HepG2 (cell line): Measurements from ENCODE around the gene HAP1. TPM values are rescaled to one million over a fixed set of nuclear protein-coding genes. Genes with fewer than 3 reads are reported as not detected.

Experiments
- GATA4 ChIP-seq: sonication (generic); IDR thresholded peaks from 2 replicates; pipeline ENCODE4 v1.6.1; 2016; ENCODE audit warnings: antibody characterized with exemption, low read depth, borderline replicate concordance
- HDAC1 ChIP-seq: sonication (generic); formaldehyde crosslinking; IDR thresholded peaks from 2 replicates; pipeline ENCODE4 v1.5.1; 2020; ENCODE audit warnings: mild to moderate bottlenecking, missing genetic modification reagents
- HMG20A ChIP-seq: IDR thresholded peaks from 2 replicates; pipeline ENCODE4 v1.6.1; 2016; ENCODE audit warnings: borderline replicate concordance
- IRF2 ChIP-seq: IDR thresholded peaks from 2 replicates; pipeline ENCODE4 v1.6.1; 2018; ENCODE audit warnings: missing genetic modification reagents, missing compliant biosample characterization
- KAT7 ChIP-seq: IDR thresholded peaks from 2 replicates; pipeline ENCODE4 v1.6.1; 2018; ENCODE audit warnings: borderline replicate concordance, missing compliant biosample characterization
- MTA1 ChIP-seq: sonication (generic); formaldehyde crosslinking; IDR thresholded peaks from 2 replicates; pipeline ENCODE4 v1.4.0; 2020; ENCODE audit warnings: missing genetic modification reagents, mild to moderate bottlenecking, borderline replicate concordance
- NCOR1 ChIP-seq: fragments of 200-600 bp; sonication (generic); IDR thresholded peaks from 2 replicates; pipeline ENCODE4 v1.7.0; 2017; ENCODE audit warnings: antibody characterized with exemption, low read length, borderline replicate concordance
- NR3C1 ChIP-seq: sonication (generic); formaldehyde crosslinking; IDR thresholded peaks from 2 replicates; pipeline ENCODE4 v1.4.0; 2020; ENCODE audit warnings: missing genetic modification reagents
- PCBP2 ChIP-seq: fragments of 200-400 bp; formaldehyde crosslinking; optimal IDR thresholded peaks from 2 replicates; pipeline ENCODE3; 2018; ENCODE audit warnings: low read length, low read depth; ENCODE audit not compliant: poor library complexity, severe bottlenecking
- PHF8 ChIP-seq: sonication (generic); formaldehyde crosslinking; IDR thresholded peaks from 2 replicates; pipeline ENCODE4 v1.5.0; 2020; ENCODE audit warnings: missing genetic modification reagents
- PITX1 ChIP-seq: sonication (generic); formaldehyde crosslinking; IDR thresholded peaks from 2 replicates; pipeline ENCODE4 v1.5.1; 2020; ENCODE audit warnings: mild to moderate bottlenecking, missing genetic modification reagents
- RAD21 ChIP-seq: fragments of 450-650 bp; formaldehyde crosslinking; IDR thresholded peaks from 2 replicates; pipeline ENCODE4 v1.5.0; 2020; ENCODE audit warnings: mild to moderate bottlenecking
- RBAK ChIP-seq: sonication (generic); formaldehyde crosslinking; IDR thresholded peaks from 2 replicates; pipeline ENCODE4 v1.5.1; 2020; ENCODE audit warnings: mild to moderate bottlenecking, missing genetic modification reagents
- SKI ChIP-seq: fragments of 450-650 bp; IDR thresholded peaks from one replicate; pipeline ENCODE4 v1.6.1; 2018; ENCODE audit warnings: mild to moderate bottlenecking; ENCODE audit not compliant: partially characterized antibody
- SMARCE1 ChIP-seq: fragments of 450-650 bp; IDR thresholded peaks from 2 replicates; pipeline ENCODE4 v1.6.1; 2017; ENCODE audit warnings: borderline replicate concordance
- SOX13 ChIP-seq, 3 experiments: fragments of 450-650 bp in 1 of 3; sonication (generic) in 1 of 3; formaldehyde crosslinking in 1 of 3; IDR thresholded peaks in 2 of 3; conservative IDR thresholded peaks in 1 of 3; 2 replicates each; pipeline versions ENCODE4 v1.5.0 to v1.6.1; 2016 to 2020; ENCODE audit warnings: antibody characterized with exemption in 1 of 3, mild to moderate bottlenecking in 1 of 3, missing compliant biosample characterization in 1 of 3, missing genetic modification reagents in 1 of 3, moderate library complexity in 1 of 3
- SRSF1 ChIP-seq: fragments of 200-400 bp; formaldehyde crosslinking; optimal IDR thresholded peaks from 2 replicates; pipeline ENCODE3; 2017; ENCODE audit warnings: mild to moderate bottlenecking, low read depth, low read length, moderate library complexity
- TARDBP ChIP-seq: sonication (generic); formaldehyde crosslinking; IDR thresholded peaks from 2 replicates; pipeline ENCODE4 v1.8.0; 2022; ENCODE audit warnings: mild to moderate bottlenecking, missing genetic modification reagents
- THYN1 ChIP-seq: sonication (generic); formaldehyde crosslinking; IDR thresholded peaks from 2 replicates; pipeline ENCODE4 v1.8.1; 2023; ENCODE audit warnings: low read depth, mild to moderate bottlenecking, moderate library complexity, missing genetic modification reagents, borderline replicate concordance
- TOE1 ChIP-seq: sonication (generic); formaldehyde crosslinking; IDR thresholded peaks from 2 replicates; pipeline ENCODE4 v1.4.0; 2020; ENCODE audit warnings: mild to moderate bottlenecking, missing genetic modification reagents
- YEATS4 ChIP-seq: sonication (generic); formaldehyde crosslinking; IDR thresholded peaks from 2 replicates; pipeline ENCODE4 v1.4.0; 2020; ENCODE audit warnings: missing genetic modification reagents, borderline replicate concordance
- ZEB1 ChIP-seq: IDR thresholded peaks from 2 replicates; pipeline ENCODE4 v1.6.1; 2012; ENCODE audit warnings: mild to moderate bottlenecking, low read depth, inconsistent platforms; ENCODE audit not compliant: insufficient replicate concordance
- ZNF136 ChIP-seq: sonication (generic); formaldehyde crosslinking; IDR thresholded peaks from 2 replicates; pipeline ENCODE4 v1.8.1; 2022; ENCODE audit warnings: low read depth, mild to moderate bottlenecking, moderate library complexity, missing genetic modification reagents
- ZNF256 ChIP-seq: sonication (generic); formaldehyde crosslinking; conservative IDR thresholded peaks from 2 replicates; pipeline ENCODE4 v1.4.0; 2020; ENCODE audit warnings: missing genetic modification reagents
- ZNF607 ChIP-seq: sonication (generic); formaldehyde crosslinking; IDR thresholded peaks from 2 replicates; pipeline ENCODE4 v1.5.1; 2020; ENCODE audit warnings: missing genetic modification reagents, mild to moderate bottlenecking, borderline replicate concordance
- ZNF619 ChIP-seq: sonication (generic); formaldehyde crosslinking; IDR thresholded peaks from 2 replicates; pipeline ENCODE4 v1.4.0; 2020; ENCODE audit warnings: mild to moderate bottlenecking, missing genetic modification reagents
- ZNF766 ChIP-seq: sonication (generic); formaldehyde crosslinking; IDR thresholded peaks from 2 replicates; pipeline ENCODE4 v1.5.0; 2020; ENCODE audit warnings: missing genetic modification reagents, borderline replicate concordance
- ZNF772 ChIP-seq: sonication (generic); formaldehyde crosslinking; IDR thresholded peaks from 2 replicates; pipeline ENCODE4 v1.5.0; 2020; ENCODE audit warnings: mild to moderate bottlenecking, missing genetic modification reagents
- polyA plus RNA-seq, 8 experiments: library from polyadenylated mRNA; depleted of rRNA in 3 of 8; stranded (reverse) in 7 of 8; unstranded in 1 of 8; fragments of >200 nt; fragmentation: Illumina TruSeq in 4 of 8; extraction: Trizol in 4 of 8; gene quantifications; 2 replicates each; pipeline versions ENCODE4 v1.2.1 to v1.2.3, GENCODE V29; 2011 to 2016; ENCODE audit warnings: low read depth in 4 of 8, missing spikeins in 1 of 8, mixed read lengths in 1 of 8; ENCODE audit not compliant: insufficient read depth in 1 of 8
- total RNA-seq, 5 experiments: library from RNA; depleted of rRNA; stranded (reverse); fragments of >200 nt; fragmentation: Illumina TruSeq; extraction: Trizol; gene quantifications; 2 replicates each; pipeline ENCODE4 v1.2.3, GENCODE V29; 2016; ENCODE audit warnings: low read depth in 1 of 5
- TF ChIP-seq, protein P1 (sequence below): sonication (generic); formaldehyde crosslinking; IDR thresholded peaks from 2 replicates; pipeline ENCODE4 v1.4.0; 2020; ENCODE audit warnings: mild to moderate bottlenecking, missing genetic modification reagents
- TF ChIP-seq, protein P2 (sequence below): sonication (generic); formaldehyde crosslinking; IDR thresholded peaks from 2 replicates; pipeline ENCODE4 v1.5.1; 2020; ENCODE audit warnings: missing genetic modification reagents, mild to moderate bottlenecking, borderline replicate concordance
- TF ChIP-seq, protein P3 (sequence below): IDR thresholded peaks from 2 replicates; pipeline ENCODE4 v1.6.1; 2016; ENCODE audit warnings: low read depth, borderline replicate concordance

Gene HAP1
- total and polyA plus RNA-seq, 2 of the 13 experiments (the other 11 are each of a cell fraction or from before 2014, with no cell fraction given), result 0.07 TPM

DNA sequence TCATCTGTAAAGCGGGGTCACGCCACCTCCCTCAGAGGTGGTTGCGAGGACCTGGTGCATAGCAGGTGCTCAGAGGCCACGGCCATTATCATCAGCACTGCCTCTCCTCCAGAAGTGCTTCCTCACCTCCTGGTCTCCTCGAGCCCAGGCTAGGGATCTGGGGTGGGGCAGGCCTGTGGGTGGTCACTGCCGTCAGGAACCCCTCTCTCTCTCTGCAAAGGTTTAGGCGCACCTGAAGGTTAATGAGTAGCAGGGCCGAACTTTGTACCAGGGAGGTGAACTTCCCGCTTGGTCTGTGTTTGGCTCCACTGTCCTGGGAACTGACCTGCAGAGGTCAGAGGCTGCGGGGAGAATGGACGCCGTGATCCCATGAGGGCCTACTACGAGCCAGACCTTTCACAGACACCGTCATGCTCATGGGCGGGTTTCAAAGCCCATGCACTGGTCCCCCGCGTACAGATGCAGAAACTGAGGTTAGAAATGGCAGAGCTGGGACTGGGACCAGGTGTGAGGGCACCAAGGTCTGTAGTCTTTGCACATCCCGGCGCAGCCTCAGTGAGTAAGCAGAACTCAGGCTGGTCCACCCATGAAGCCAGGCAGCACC, 38.2 kb upstream of the HAP1 start (continued):
- TF ChIP-seq TOE1, result peak; percentile 71; the same call in 1 of the 2 replicates
- TF ChIP-seq GATA4, result no peak
- no peak for TF ChIP-seq ZNF256 (CRISPR knock-in tag)
- TF ChIP-seq ZNF136 (CRISPR knock-in tag), result peak; percentile 94
- TF ChIP-seq NCOR1, result peak; percentile 92
- TF ChIP-seq SOX13 (IDR thresholded peaks at IDR 0.05), result no peak; the same call in 1 of the 2 replicates
- TF ChIP-seq SOX13 (CRISPR knock-in tag; conservative IDR thresholded peaks at IDR 0.05 in 1 of 2, IDR thresholded peaks at IDR 0.05 in 1 of 2), result peak in 1 of 2 experiments; percentile 67; a peak in 2 of 4 replicates
- TF ChIP-seq, protein P1, sequence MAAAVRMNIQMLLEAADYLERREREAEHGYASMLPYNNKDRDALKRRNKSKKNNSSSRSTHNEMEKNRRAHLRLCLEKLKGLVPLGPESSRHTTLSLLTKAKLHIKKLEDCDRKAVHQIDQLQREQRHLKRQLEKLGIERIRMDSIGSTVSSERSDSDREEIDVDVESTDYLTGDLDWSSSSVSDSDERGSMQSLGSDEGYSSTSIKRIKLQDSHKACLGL (CRISPR knock-in tag), result peak; percentile 79
- 0 out of 2 replicates have a peak, but pooled peaks have one; percentile 77 for TF ChIP-seq RBAK
- TF ChIP-seq SRSF1, result no peak
- peak; percentile 96; the same call in 1 of the 2 replicates for TF ChIP-seq ZNF772 (CRISPR knock-in tag)
- TF ChIP-seq MTA1 (CRISPR knock-in tag), result peak; percentile 95
- peak; percentile 0 for TF ChIP-seq PCBP2
- TF ChIP-seq ZNF619 (CRISPR knock-in tag), result no peak
- peak; percentile 65; the same call in 1 of the 2 replicates for TF ChIP-seq TARDBP (CRISPR knock-in tag)
- TF ChIP-seq SMARCE1, result no peak
- TF ChIP-seq PHF8, result no peak
- TF ChIP-seq YEATS4 (CRISPR knock-in tag), result peak; percentile 57; the same call in 1 of the 2 replicates
- TF ChIP-seq IRF2 (CRISPR knock-in tag), result peak; percentile 72
- no peak for TF ChIP-seq ZNF766
- TF ChIP-seq HDAC1 (CRISPR knock-in tag), result peak; percentile 83
- TF ChIP-seq ZNF607 (CRISPR knock-in tag), result no peak
- peak; percentile 34; the same call in 1 of the 2 replicates for TF ChIP-seq RAD21
- peak; percentile 96 for TF ChIP-seq ZEB1
- TF ChIP-seq NR3C1 (CRISPR knock-in tag), result no peak
- no peak for TF ChIP-seq THYN1 (CRISPR knock-in tag)
- TF ChIP-seq, protein P2, sequence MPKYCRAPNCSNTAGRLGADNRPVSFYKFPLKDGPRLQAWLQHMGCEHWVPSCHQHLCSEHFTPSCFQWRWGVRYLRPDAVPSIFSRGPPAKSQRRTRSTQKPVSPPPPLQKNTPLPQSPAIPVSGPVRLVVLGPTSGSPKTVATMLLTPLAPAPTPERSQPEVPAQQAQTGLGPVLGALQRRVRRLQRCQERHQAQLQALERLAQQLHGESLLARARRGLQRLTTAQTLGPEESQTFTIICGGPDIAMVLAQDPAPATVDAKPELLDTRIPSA (CRISPR knock-in tag), result no peak
- TF ChIP-seq HMG20A (CRISPR knock-in tag), result no peak
- TF ChIP-seq SKI, result peak; percentile 61
- peak; percentile 78; the same call in 1 of the 2 replicates for TF ChIP-seq KAT7 (CRISPR knock-in tag)
- TF ChIP-seq, protein P3, sequence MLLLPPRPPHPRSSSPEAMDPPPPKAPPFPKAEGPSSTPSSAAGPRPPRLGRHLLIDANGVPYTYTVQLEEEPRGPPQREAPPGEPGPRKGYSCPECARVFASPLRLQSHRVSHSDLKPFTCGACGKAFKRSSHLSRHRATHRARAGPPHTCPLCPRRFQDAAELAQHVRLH, result peak; percentile 62; the same call in 1 of the 2 replicates
- TF ChIP-seq PITX1 (CRISPR knock-in tag), result peak; percentile 92
